Femur (tissue), 1 donor: Measurements from ENCODE around the gene PDILT.

ENCODE experiments used
- DNase-seq: peaks from one replicate; pipeline ENCODE4 v3.0.0-alpha.2; 2017

Gene PDILT

GRCh38 chr16:20401475-20402016 is 3.0 kb downstream of the PDILT start:
- DNase-seq, result no peak

GRCh38 chr16:20401066-20401465 is 3.5 kb downstream of the PDILT start:
- DNase-seq, result no peak

- DNase-seq, result no peak
These were observed 5.4 kb downstream of the PDILT start for GRCh38 chr16:20399185-20399584.

- no peak for DNase-seq
These were observed 5.9 kb downstream of the PDILT start for GRCh38 chr16:20398603-20399002.

- DNase-seq, result no peak
These were observed 7.0 kb downstream of the PDILT start for GRCh38 chr16:20397468-20398074.

- no peak for DNase-seq
These were observed 7.6 kb downstream of the PDILT start for GRCh38 chr16:20396846-20397467.

GRCh38 chr16:20395946-20396345 is 8.6 kb downstream of the PDILT start:
- no peak for DNase-seq

- peak; percentile 44 for DNase-seq
These were observed 10.5 kb downstream of the PDILT start for GRCh38 chr16:20393801-20394577.

GRCh38 chr16:20391045-20391444 is 13.5 kb downstream of the PDILT start:
- DNase-seq, result no peak

- DNase-seq, result no peak
These were observed 15.7 kb downstream of the PDILT start for GRCh38 chr16:20388854-20389253.

- DNase-seq, result no peak
These were observed 16.6 kb downstream of the PDILT start for GRCh38 chr16:20387978-20388377.

- DNase-seq, result peak; percentile 45
These were observed 18.4 kb downstream of the PDILT start for GRCh38 chr16:20385844-20386832.

GRCh38 chr16:20383106-20384029 is 21.2 kb downstream of the PDILT start:
- peak; percentile 48 for DNase-seq

GRCh38 chr16:20382202-20382948 is 22.2 kb downstream of the PDILT start:
- no peak for DNase-seq

GRCh38 chr16:20380782-20381181 is 23.8 kb downstream of the PDILT start:
- DNase-seq, result no peak

- no peak for DNase-seq
These were observed 27.4 kb downstream of the PDILT start for GRCh38 chr16:20377181-20377580.

GRCh38 chr16:20372701-20373100 is 31.8 kb downstream of the PDILT start:
- no peak for DNase-seq

- no peak for DNase-seq
These were observed 35.0 kb downstream of the PDILT start for GRCh38 chr16:20369452-20370054.

- DNase-seq, result no peak
These were observed 40.5 kb downstream of the PDILT start for GRCh38 chr16:20364051-20364450.

- DNase-seq, result no peak
These were observed 41.3 kb downstream of the PDILT start for GRCh38 chr16:20363191-20363590.
